GM12873 (cell line): ENCODE measurements around the gene PRKAA1.

ENCODE experiments used
- TF ChIP-seq, protein P1 (sequence below): IDR thresholded peaks from 2 replicates; pipeline ENCODE4 v1.5.1; 2012; ENCODE audit warnings: low read depth, mild to moderate bottlenecking, moderate library complexity, low read length, control low read depth; ENCODE audit not compliant: insufficient read depth; ENCODE audit errors: missing control alignments

PRKAA1 gene

GRCh38 chr5:40834849-40835787 is 36.9 kb upstream of the PRKAA1 start, which contains the start of gene RPL37:
RPL37 (minus strand) TSS chr5:40835222; CDS start chr5:40835185, 37 bp downstream.
- TF ChIP-seq, protein P1, sequence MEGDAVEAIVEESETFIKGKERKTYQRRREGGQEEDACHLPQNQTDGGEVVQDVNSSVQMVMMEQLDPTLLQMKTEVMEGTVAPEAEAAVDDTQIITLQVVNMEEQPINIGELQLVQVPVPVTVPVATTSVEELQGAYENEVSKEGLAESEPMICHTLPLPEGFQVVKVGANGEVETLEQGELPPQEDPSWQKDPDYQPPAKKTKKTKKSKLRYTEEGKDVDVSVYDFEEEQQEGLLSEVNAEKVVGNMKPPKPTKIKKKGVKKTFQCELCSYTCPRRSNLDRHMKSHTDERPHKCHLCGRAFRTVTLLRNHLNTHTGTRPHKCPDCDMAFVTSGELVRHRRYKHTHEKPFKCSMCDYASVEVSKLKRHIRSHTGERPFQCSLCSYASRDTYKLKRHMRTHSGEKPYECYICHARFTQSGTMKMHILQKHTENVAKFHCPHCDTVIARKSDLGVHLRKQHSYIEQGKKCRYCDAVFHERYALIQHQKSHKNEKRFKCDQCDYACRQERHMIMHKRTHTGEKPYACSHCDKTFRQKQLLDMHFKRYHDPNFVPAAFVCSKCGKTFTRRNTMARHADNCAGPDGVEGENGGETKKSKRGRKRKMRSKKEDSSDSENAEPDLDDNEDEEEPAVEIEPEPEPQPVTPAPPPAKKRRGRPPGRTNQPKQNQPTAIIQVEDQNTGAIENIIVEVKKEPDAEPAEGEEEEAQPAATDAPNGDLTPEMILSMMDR = no peak

DNA sequence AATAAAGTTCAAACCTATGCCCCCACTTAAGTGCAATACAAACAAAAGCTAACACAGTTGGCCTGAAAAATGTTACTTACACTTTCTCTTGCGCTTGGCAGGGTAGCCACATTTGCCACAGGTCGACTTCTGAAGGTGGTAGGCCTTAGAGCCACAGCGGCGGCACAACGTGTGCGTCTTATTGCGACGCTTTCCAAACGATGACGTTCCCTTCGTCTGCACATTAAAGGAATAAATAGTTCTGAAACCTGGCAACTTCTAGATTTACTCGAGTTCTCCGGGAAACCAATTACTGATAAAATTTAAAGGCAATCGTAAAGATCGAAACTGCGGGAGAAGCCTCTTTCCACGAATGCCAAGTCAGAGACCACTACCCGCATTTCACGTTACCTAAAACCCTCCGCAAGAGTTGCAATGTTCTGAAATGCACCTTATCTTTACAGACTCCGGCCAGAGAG is 36.2 kb upstream of the PRKAA1 start:
- TF ChIP-seq, protein P1 = no peak

GRCh38 chr5:40833712-40834229 is 35.6 kb upstream of the PRKAA1 start:
- TF ChIP-seq, protein P1 = no peak

GRCh38 chr5:40832345-40832744 is 34.2 kb upstream of the PRKAA1 start:
- TF ChIP-seq, protein P1 = no peak

- TF ChIP-seq, protein P1 = no peak
Observed at GRCh38 chr5:40831346-40832210, 33.4 kb upstream of the PRKAA1 start.

GRCh38 chr5:40829748-40830533 is 31.8 kb upstream of the PRKAA1 start:
- TF ChIP-seq, protein P1 = no peak
